ENCODE results near the gene LTBP2.

GRCh38 chr14:74593241-74593953 is 18.6 kb downstream of the LTBP2 start:
- no peak for TF ChIP-seq NFIC (IDR thresholded peaks at IDR 0.05)
- TF ChIP-seq TAF1 (IDR thresholded peaks at IDR 0.05; ENCODE audit: low read depth) = no peak
- no peak for TF ChIP-seq MAX (IDR thresholded peaks at IDR 0.05)
- TF ChIP-seq EP300 (IDR thresholded peaks at IDR 0.05; ENCODE audit: borderline replicate concordance) = no peak
- TF ChIP-seq CREB1 (IDR thresholded peaks at IDR 0.05; ENCODE audit: low read depth) = no peak
- no peak for TF ChIP-seq TEAD4 (IDR thresholded peaks at IDR 0.05)
